Measurements from ENCODE around the gene NPL. TPM values are rescaled to one million over a fixed set of nuclear protein-coding genes. Genes with fewer than 3 reads are reported as not detected.

Gene NPL
- total and polyA plus RNA-seq, 12 donors = 4.8 to 31.7 (median 21.2) TPM

DNA sequence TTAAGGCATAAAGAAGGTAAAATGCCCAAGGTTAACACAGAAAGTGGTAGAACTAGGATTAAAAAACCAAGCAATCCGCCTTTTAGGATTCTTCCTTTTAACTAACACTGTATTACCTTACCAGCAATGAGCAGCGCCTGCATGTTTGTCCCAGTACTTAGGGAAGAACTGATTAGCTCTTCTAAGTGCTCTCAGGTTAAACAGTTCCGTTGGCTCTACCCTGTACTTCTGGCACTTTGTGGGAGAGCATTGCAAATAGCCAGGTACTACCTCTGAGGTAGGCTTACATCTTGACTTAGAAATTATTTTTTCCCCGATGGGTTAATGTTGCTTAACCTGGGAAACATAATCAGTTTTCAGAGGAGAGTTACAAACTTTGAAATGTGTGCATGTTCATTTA, 71.1 kb downstream of the NPL start:
- intact Hi-C loops (cut with DNase I) = loop anchor here in 1 of 2 donors (10.0 kb wide), 1 partner anchor 264 kb away; no protein-coding TSS in a partner anchor
- H3K36me3 ChIP-seq (replicated peaks in 1 of 2) = peaks cover 0 to 98% of the 10 kb centered on the region in 2 donors
- H3K4me3 ChIP-seq = no peak overlapping the region
- no peaks in the 10 kb centered on the region for H3K27me3 ChIP-seq
- no peak for DNase-seq
- H3K4me1 ChIP-seq (replicated peaks in 1 of 2) = no peaks in the 10 kb centered on the region
- H3K27ac ChIP-seq = no peak overlapping the region
- 86 to 93% (median 89%) methylated on average over 4 of the region's 4 CpGs for WGBS, 4 donors
- H3K9me3 ChIP-seq (replicated peaks in 1 of 3) = no peaks in the 10 kb centered on the region
- TF ChIP-seq CTCF (IDR thresholded peaks at IDR 0.05) (no peak), POLR2A (IDR thresholded peaks at IDR 0.05) (no peak)

GRCh38 chr1:182861994-182862393, 72.4 kb downstream of the NPL start:
- TF ChIP-seq POLR2A (IDR thresholded peaks at IDR 0.05) (no peak), CTCF (IDR thresholded peaks at IDR 0.05) (no peak)
- intact Hi-C loops (cut with DNase I) = loop anchor here in 1 of 2 donors (10.0 kb wide), 1 partner anchor 263 kb away; no protein-coding TSS in a partner anchor
- Histone ChIP-seq H3K4me3 (no peak overlapping the region), H3K27me3 (no peaks in the 10 kb centered on the region), H3K27ac (no peak overlapping the region), H3K4me1 (replicated peaks in 1 of 2) (no peaks in the 10 kb centered on the region), H3K36me3 (replicated peaks in 1 of 2) (peaks cover 0 to 98% of the 10 kb centered on the region in 2 donors), H3K9me3 (replicated peaks in 1 of 3) (no peaks in the 10 kb centered on the region)
- DNase-seq = no peak
- WGBS, 4 donors = 95 to 99% (median 97%) methylated on average over 2 of the region's 2 CpGs

DNA sequence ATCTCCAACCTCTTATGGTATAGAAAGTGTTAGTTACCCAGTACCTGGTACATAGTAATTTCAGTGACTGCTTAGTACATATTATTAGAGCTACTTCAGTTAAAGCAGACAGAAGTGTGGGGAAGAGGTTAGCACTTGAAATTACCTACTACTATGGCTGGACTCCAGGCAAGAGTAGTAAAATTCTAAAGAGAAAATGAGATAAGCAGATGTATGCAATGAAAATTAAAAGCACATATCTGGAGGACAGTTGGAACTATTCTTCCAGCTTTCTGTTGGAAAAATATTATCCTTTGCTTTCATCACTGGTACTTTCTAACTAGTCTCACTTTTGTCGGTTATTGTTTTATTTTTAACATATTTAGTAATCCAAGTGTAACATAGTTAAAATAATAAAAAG, 73.3 kb downstream of the NPL start:
- no peak for DNase-seq
- Histone ChIP-seq H3K4me1 (replicated peaks in 1 of 2) (no peaks in the 10 kb centered on the region), H3K27ac (no peak overlapping the region), H3K27me3 (no peaks in the 10 kb centered on the region), H3K36me3 (replicated peaks in 1 of 2) (peaks cover 0 to 98% of the 10 kb centered on the region in 2 donors), H3K4me3 (no peak overlapping the region), H3K9me3 (replicated peaks in 1 of 3) (no peaks in the 10 kb centered on the region)
- intact Hi-C loops (cut with DNase I) = loop anchor here in 1 of 2 donors (10.0 kb wide), 1 partner anchor 262 kb away; no protein-coding TSS in a partner anchor
- WGBS, 4 donors = 87 to 100% (median 95%) methylated on average over 1 of the region's 1 CpG
- no peak for TF ChIP-seq POLR2A (IDR thresholded peaks at IDR 0.05)
- TF ChIP-seq CTCF (IDR thresholded peaks at IDR 0.05) = no peak

DNA sequence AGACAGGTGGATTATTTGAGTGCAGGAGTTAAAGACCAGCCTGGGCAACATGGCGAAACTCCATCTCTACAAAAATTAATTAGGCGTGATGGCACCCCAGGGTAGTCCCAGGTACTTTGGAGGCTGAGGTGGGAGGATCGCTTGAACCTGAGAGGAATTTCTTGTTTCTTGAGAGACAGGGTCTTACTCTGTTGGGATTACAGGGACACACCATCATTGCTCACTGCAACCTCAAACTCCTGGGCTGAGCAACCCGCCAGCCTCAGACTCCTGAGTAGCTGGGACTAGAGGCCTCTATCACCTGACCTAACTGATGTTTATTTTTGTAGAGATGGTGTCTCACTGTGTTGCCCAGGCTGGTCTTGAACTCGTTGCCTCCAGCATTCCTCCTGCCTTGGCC, 74.4 kb downstream of the NPL start:
- H3K9me3 ChIP-seq (replicated peaks in 1 of 3) = no peaks in the 10 kb centered on the region
- peaks cover 0 to 98% of the 10 kb centered on the region in 2 donors for H3K36me3 ChIP-seq (replicated peaks in 1 of 2)
- intact Hi-C loops (cut with DNase I) = loop anchor here in 1 of 2 donors (10.0 kb wide), 1 partner anchor 261 kb away; no protein-coding TSS in a partner anchor
- 92 to 99% (median 96%) methylated on average over 5 of the region's 5 CpGs for WGBS, 4 donors
- H3K4me1 ChIP-seq (replicated peaks in 1 of 2) = no peaks in the 10 kb centered on the region
- no peaks in the 10 kb centered on the region for H3K27me3 ChIP-seq
- TF ChIP-seq CTCF (IDR thresholded peaks at IDR 0.05) (no peak), POLR2A (IDR thresholded peaks at IDR 0.05) (no peak)
- no peak for DNase-seq
- no peak overlapping the region for H3K4me3 ChIP-seq
- H3K27ac ChIP-seq = no peak overlapping the region
